GM23338 (cell line): Measurements from ENCODE around the gene OR9I1. TPM values are rescaled to one million over a fixed set of nuclear protein-coding genes. Genes with fewer than 3 reads are reported as not detected.

Source experiments
- ATAC-seq: fragments of 200-7000 bp; cut with Tn5 transposase; 3 replicates; pipeline ENCODE4 v1.9.1; 2020
- DNase-seq: peaks from one replicate; pipeline ENCODE4 v3.0.0-alpha.2; 2015; ENCODE audit warnings: low spot score
- H2AFZ ChIP-seq: fragments of 200-600 bp; sonication (generic); 2 replicates; pipeline ENCODE4 v1.8.0; 2016; ENCODE audit warnings: antibody characterized with exemption, mild to moderate bottlenecking, moderate library complexity
- H3F3A ChIP-seq: fragments of 200-600 bp; sonication (generic); replicated peaks from 2 replicates; pipeline ENCODE4 v1.8.0; 2017; ENCODE audit warnings: antibody characterized with exemption, mixed run types, low read depth
- H3K27ac ChIP-seq: fragments of 200-600 bp; sonication (generic); 2 replicates; pipeline ENCODE4 v1.6.1; 2016; ENCODE audit warnings: low read depth
- H3K27me3 ChIP-seq: fragments of 200-600 bp; sonication (generic); 2 replicates; pipeline ENCODE4 v1.8.0; 2016; ENCODE audit warnings: mild to moderate bottlenecking, mixed run types, moderate library complexity; ENCODE audit not compliant: insufficient read depth
- H3K36me3 ChIP-seq: fragments of 200-600 bp; sonication (generic); 2 replicates; pipeline ENCODE4 v1.8.0; 2016; ENCODE audit warnings: mild to moderate bottlenecking; ENCODE audit not compliant: insufficient read depth
- H3K4me1 ChIP-seq: fragments of 200-600 bp; sonication (generic); 2 replicates; pipeline ENCODE4 v1.8.0; 2016; ENCODE audit warnings: mild to moderate bottlenecking, moderate library complexity; ENCODE audit not compliant: insufficient read depth
- H3K4me2 ChIP-seq: fragments of 200-600 bp; sonication (generic); 2 replicates; pipeline ENCODE4 v1.7.1; 2017; ENCODE audit warnings: mixed run types
- H3K4me3 ChIP-seq: fragments of 200-600 bp; sonication (generic); 2 replicates; pipeline ENCODE4 v1.6.1; 2016; ENCODE audit warnings: mixed run types
- H3K79me2 ChIP-seq: fragments of 200-600 bp; sonication (generic); replicated peaks from 2 replicates; pipeline ENCODE4 v1.8.0; 2017; ENCODE audit warnings: mild to moderate bottlenecking; ENCODE audit not compliant: insufficient read depth
- H3K9me2 ChIP-seq: fragments of 200-600 bp; sonication (generic); 2 replicates; pipeline ENCODE4 v1.8.0; 2017; ENCODE audit not compliant: insufficient read depth
- H4K20me1 ChIP-seq: fragments of 200-600 bp; sonication (generic); replicated peaks from 2 replicates; pipeline ENCODE4 v1.8.0; 2017; ENCODE audit warnings: mild to moderate bottlenecking; ENCODE audit not compliant: insufficient read depth
- H3K27ac Mint-ChIP-seq: 2 replicates; pipeline ENCODE4 v1.8.0; 2020; ENCODE audit warnings: inconsistent platforms, mild to moderate bottlenecking, moderate library complexity, mixed read lengths
- H3K27me3 Mint-ChIP-seq: 3 replicates; pipeline ENCODE4 v1.8.0; 2022; ENCODE audit warnings: low read depth, mild to moderate bottlenecking, moderate library complexity, mixed read lengths, inconsistent platforms; ENCODE audit not compliant: insufficient read depth, poor library complexity
- H3K36me3 Mint-ChIP-seq: 3 replicates; pipeline ENCODE4 v1.8.0; 2021; ENCODE audit warnings: low read depth, mild to moderate bottlenecking, inconsistent platforms, moderate library complexity, mixed read lengths
- H3K4me1 Mint-ChIP-seq: 3 replicates; pipeline ENCODE4 v1.8.0; 2020; ENCODE audit warnings: mild to moderate bottlenecking, inconsistent platforms, mixed read lengths
- H3K4me3 Mint-ChIP-seq: 3 replicates; pipeline ENCODE4 v1.8.0; 2021; ENCODE audit warnings: moderate library complexity, mild to moderate bottlenecking, inconsistent platforms, mixed read lengths
- H3K9me3 Mint-ChIP-seq: 3 replicates; pipeline ENCODE4 v1.8.0; 2020; ENCODE audit warnings: moderate library complexity, mild to moderate bottlenecking, inconsistent platforms, mixed read lengths
- CREB1 ChIP-seq: fragments of 250-450 bp; sonication (Bioruptor Pico); IDR thresholded peaks from 2 replicates; pipeline ENCODE4 v1.5.0; 2020; ENCODE audit warnings: low read depth, mild to moderate bottlenecking, moderate library complexity
- CTCF ChIP-seq, 2 experiments: fragments of 200-600 bp in 1 of 2; sonication (generic) in 1 of 2; conservative IDR thresholded peaks; 2 replicates each; pipeline versions ENCODE4 v1.5.1 to v1.6.1; 2016 to 2017; ENCODE audit warnings: antibody characterized with exemption in 2 of 2, low read depth in 2 of 2, mild to moderate bottlenecking in 2 of 2, moderate library complexity in 1 of 2
- JUNB ChIP-seq: IDR thresholded peaks from one replicate; pipeline ENCODE4 v1.6.1; 2016; ENCODE audit warnings: antibody characterized with exemption; ENCODE audit not compliant: unreplicated experiment
- POLR2AphosphoS5 ChIP-seq: IDR thresholded peaks from 2 replicates; pipeline ENCODE4 v1.6.1; 2016; ENCODE audit warnings: antibody characterized with exemption, low read depth
- REST ChIP-seq: IDR thresholded peaks from one replicate; pipeline ENCODE4 v1.6.1; 2018; ENCODE audit warnings: antibody characterized with exemption; ENCODE audit not compliant: unreplicated experiment
- STAT1 ChIP-seq: IDR thresholded peaks from one replicate; pipeline ENCODE4 v1.6.1; 2016; ENCODE audit warnings: antibody characterized with exemption; ENCODE audit not compliant: unreplicated experiment
- ZNF114 ChIP-seq: fragments of 250-450 bp; sonication (Bioruptor Pico); IDR thresholded peaks from 2 replicates; pipeline ENCODE4 v1.5.0; 2020; ENCODE audit warnings: mild to moderate bottlenecking, moderate library complexity
- ZNF331 ChIP-seq: fragments of 250-450 bp; sonication (Bioruptor Pico); IDR thresholded peaks from 2 replicates; pipeline ENCODE4 v1.5.0; 2020; ENCODE audit warnings: low read depth, mild to moderate bottlenecking, moderate library complexity
- ZNF462 ChIP-seq: fragments of 250-450 bp; sonication (Bioruptor Pico); IDR thresholded peaks from 2 replicates; pipeline ENCODE4 v1.5.0; 2020; ENCODE audit warnings: mild to moderate bottlenecking, moderate library complexity
- polyA plus RNA-seq: library from polyadenylated mRNA; unstranded; fragments of >200 nt; fragmentation: Nextera tagmentation; extraction: Ambion mirVana; gene quantifications from 2 replicates; pipeline ENCODE4 v1.2.1, GENCODE V29; 2016
- total RNA-seq: library from RNA; depleted of rRNA; stranded (reverse); fragments of >200 nt; shearing (Covaris generic); gene quantifications from 2 replicates; pipeline ENCODE4 v1.2.3, GENCODE V29; 2014

The OR9I1 gene
- total and polyA plus RNA-seq, 2 experiments from 2014 or later, result not detected

GRCh38 chr11:58097437-58097836, 27.9 kb downstream of the OR9I1 start (continued):
- TF ChIP-seq ZNF462 (CRISPR knock-in tag) (no peak), REST (no peak), JUNB (no peak), STAT1 (no peak)

GRCh38 chr11:58086528-58086927, 38.8 kb downstream of the OR9I1 start:
- H4K20me1 ChIP-seq, result no peaks in the 10 kb centered on the region
- no peaks in the 10 kb centered on the region for H3K36me3 ChIP-seq
- H3K4me3 ChIP-seq, result no peak overlapping the region
- DNase-seq (no peak), ATAC-seq (no peak)
- peaks cover 8% of the 10 kb centered on the region; the same call in 2 of the 3 replicates for H3K9me3 Mint-ChIP-seq
- H3K36me3 Mint-ChIP-seq, result no peaks in the 10 kb centered on the region
- H3K27ac ChIP-seq, result no peak overlapping the region
- no peak overlapping the region for H3K4me3 Mint-ChIP-seq
- H3F3A ChIP-seq, result no peaks in the 10 kb centered on the region
- H3K79me2 ChIP-seq, result no peaks in the 10 kb centered on the region
- H3K9me2 ChIP-seq, result peaks cover 2% of the 10 kb centered on the region; the same call in 1 of the 2 replicates
- no peak overlapping the region for H3K4me2 ChIP-seq
- H2AFZ ChIP-seq, result no peak overlapping the region
- no peaks in the 10 kb centered on the region for H3K4me1 ChIP-seq
- no peak overlapping the region for H3K27ac Mint-ChIP-seq
- H3K4me1 Mint-ChIP-seq, result no peaks in the 10 kb centered on the region
- H3K27me3 Mint-ChIP-seq, result no peaks in the 10 kb centered on the region
- H3K27me3 ChIP-seq, result no peaks in the 10 kb centered on the region
- no peak for TF ChIP-seq ZNF114
- TF ChIP-seq JUNB, result no peak
- TF ChIP-seq ZNF331, result no peak
- TF ChIP-seq POLR2AphosphoS5, result no peak
- no peak for TF ChIP-seq CREB1 (CRISPR knock-in tag)
- no peak for TF ChIP-seq CTCF (conservative IDR thresholded peaks at IDR 0.05; ENCODE audit: low read depth in 2 of 2)
